ENCODE measurements around the gene SLC39A11.

- TF ChIP-seq ARNT (IDR thresholded peaks at IDR 0.05) (no peak), SP1 (IDR thresholded peaks at IDR 0.05) (no peak), PKNOX1 (IDR thresholded peaks at IDR 0.05) (no peak)
Observed at GRCh38 chr17:72967977-72968585, 124.4 kb downstream of the SLC39A11 start.
